HG02885 (cell line): ENCODE measurements around the gene TEX11.

ENCODE experiments used
- ATAC-seq: cut with Tn5 transposase; IDR thresholded peaks from one replicate; pipeline ENCODE4 v1.9.1; 2021; ENCODE audit warnings: mild to moderate bottlenecking; ENCODE audit not compliant: unreplicated experiment, poor library complexity

The TEX11 gene

GRCh38 chrX:70505451-70505841 is 403.1 kb downstream of the TEX11 start:
- no peak for ATAC-seq

GRCh38 chrX:70504772-70505450 is 403.6 kb downstream of the TEX11 start:
- ATAC-seq = no peak

GRCh38 chrX:70500826-70501225 is 407.7 kb downstream of the TEX11 start:
- no peak for ATAC-seq

GRCh38 chrX:70498129-70498528 is 410.4 kb downstream of the TEX11 start:
- no peak for ATAC-seq

- no peak for ATAC-seq
Observed at GRCh38 chrX:70497026-70497425, 411.5 kb downstream of the TEX11 start.

GRCh38 chrX:70496491-70496890 is 412.0 kb downstream of the TEX11 start:
- ATAC-seq = no peak

- no peak for ATAC-seq
Observed at GRCh38 chrX:70494441-70494840, 414.1 kb downstream of the TEX11 start.

GRCh38 chrX:70488856-70489255 is 419.7 kb downstream of the TEX11 start:
- no peak for ATAC-seq

- no peak for ATAC-seq
Observed at GRCh38 chrX:70485466-70485865, 423.0 kb downstream of the TEX11 start.

- no peak for ATAC-seq
Observed at GRCh38 chrX:70482300-70482699, 426.2 kb downstream of the TEX11 start.

- no peak for ATAC-seq
Observed at GRCh38 chrX:70481471-70482270, 426.8 kb downstream of the TEX11 start.

- no peak for ATAC-seq
Observed at GRCh38 chrX:70480660-70481018, 427.9 kb downstream of the TEX11 start.

GRCh38 chrX:70479922-70480659 is 428.4 kb downstream of the TEX11 start:
- no peak for ATAC-seq

- ATAC-seq = no peak
Observed at GRCh38 chrX:70479247-70479921, 429.1 kb downstream of the TEX11 start.
